ENCODE results near the gene BCL11B.

Gene BCL11B

GRCh38 chr14:99163446-99163845 is 108.6 kb downstream of the BCL11B start:
- no peak for DNase-seq (ENCODE audit: low read depth, low spot score)

GRCh38 chr14:99159341-99160340 is 112.4 kb downstream of the BCL11B start:
- no peak for DNase-seq (ENCODE audit: low read depth, low spot score)

GRCh38 chr14:99158646-99159165 is 113.3 kb downstream of the BCL11B start:
- DNase-seq (ENCODE audit: low read depth, low spot score): no peak

GRCh38 chr14:99158150-99158549 is 113.8 kb downstream of the BCL11B start:
- DNase-seq (ENCODE audit: low read depth, low spot score): no peak

GRCh38 chr14:99157676-99158075 is 114.3 kb downstream of the BCL11B start:
- no peak for DNase-seq (ENCODE audit: low read depth, low spot score)

GRCh38 chr14:99157246-99157645 is 114.8 kb downstream of the BCL11B start:
- DNase-seq (ENCODE audit: low read depth, low spot score): no peak

GRCh38 chr14:99156814-99157213 is 115.2 kb downstream of the BCL11B start:
- no peak for DNase-seq (ENCODE audit: low read depth, low spot score)

- no peak for DNase-seq (ENCODE audit: low read depth, low spot score)
These were observed 115.9 kb downstream of the BCL11B start for GRCh38 chr14:99156090-99156425.

GRCh38 chr14:99155173-99156089 is 116.6 kb downstream of the BCL11B start:
- DNase-seq (ENCODE audit: low read depth, low spot score): no peak

GRCh38 chr14:99150236-99150635 is 121.8 kb downstream of the BCL11B start:
- no peak for DNase-seq (ENCODE audit: low read depth, low spot score)

GRCh38 chr14:99148861-99149610 is 123.0 kb downstream of the BCL11B start:
- no peak for DNase-seq (ENCODE audit: low read depth, low spot score)

- no peak for DNase-seq (ENCODE audit: low read depth, low spot score)
These were observed 123.9 kb downstream of the BCL11B start for GRCh38 chr14:99148131-99148530.

- no peak for DNase-seq (ENCODE audit: low read depth, low spot score)
These were observed 124.6 kb downstream of the BCL11B start for GRCh38 chr14:99147366-99147740.

GRCh38 chr14:99146616-99147365 is 125.2 kb downstream of the BCL11B start:
- DNase-seq (ENCODE audit: low read depth, low spot score): no peak

- no peak for DNase-seq (ENCODE audit: low read depth, low spot score)
These were observed 126.7 kb downstream of the BCL11B start for GRCh38 chr14:99145307-99145706.

- no peak for DNase-seq (ENCODE audit: low read depth, low spot score)
These were observed 128.2 kb downstream of the BCL11B start for GRCh38 chr14:99143793-99144192.

GRCh38 chr14:99143126-99143525 is 128.9 kb downstream of the BCL11B start:
- no peak for DNase-seq (ENCODE audit: low read depth, low spot score)

GRCh38 chr14:99141236-99141635 is 130.8 kb downstream of the BCL11B start:
- DNase-seq (ENCODE audit: low read depth, low spot score): no peak

- DNase-seq (ENCODE audit: low read depth, low spot score): no peak
These were observed 132.8 kb downstream of the BCL11B start for GRCh38 chr14:99138999-99139865.

Measured in activated naive CD8-positive, alpha-beta T cell treated with anti-CD3 and anti-CD28 coated beads, Interleukin-2, amount 50 U/mL, for 16 hours (primary cell).